SJCRH30 (cell line): ENCODE results near the gene KLC1. TPM values are rescaled to one million over a fixed set of nuclear protein-coding genes. Genes with fewer than 3 reads are reported as not detected.
"Not testable (repeated sequence)": the region's sequence is repeated elsewhere in the genome, so short reads cannot be mapped to it uniquely, and the experiment has no call there.

Source experiments
- DNase-seq, 2 experiments: peaks; one replicate each; pipeline ENCODE4 v3.0.0-alpha.2; 2015 to 2020
- H3K27ac ChIP-seq: fragments of 250-450 bp; sonication (Bioruptor Pico); 2 replicates; pipeline ENCODE4 v1.5.1; 2020; ENCODE audit warnings: mild to moderate bottlenecking, moderate library complexity
- H3K27me3 ChIP-seq: fragments of 250-450 bp; sonication (Bioruptor Pico); 2 replicates; pipeline ENCODE4 v1.5.1; 2020; ENCODE audit warnings: mild to moderate bottlenecking, moderate library complexity
- H3K36me3 ChIP-seq: fragments of 250-450 bp; sonication (Bioruptor Pico); 2 replicates; pipeline ENCODE4 v1.5.1; 2020; ENCODE audit warnings: mild to moderate bottlenecking, moderate library complexity
- H3K4me1 ChIP-seq: fragments of 250-450 bp; sonication (Bioruptor Pico); 2 replicates; pipeline ENCODE4 v1.5.1; 2020; ENCODE audit warnings: mild to moderate bottlenecking, moderate library complexity
- H3K4me3 ChIP-seq: fragments of 250-450 bp; sonication (Bioruptor Pico); 2 replicates; pipeline ENCODE4 v1.5.1; 2020; ENCODE audit warnings: mild to moderate bottlenecking, moderate library complexity
- H3K9me3 ChIP-seq: fragments of 250-450 bp; sonication (Bioruptor Pico); replicated peaks from 2 replicates; pipeline ENCODE4 v1.5.1; 2020; ENCODE audit warnings: mild to moderate bottlenecking, moderate library complexity
- total RNA-seq: library from RNA; depleted of rRNA; stranded (reverse); fragments of >200 nt; shearing (Covaris generic); gene quantifications from 2 replicates; pipeline ENCODE4 v1.2.3, GENCODE V29; 2014

The KLC1 gene
- total RNA-seq, 1 experiment from 2014 or later: 175 TPM

GRCh38 chr14:103686831-103687485 is 57.9 kb downstream of the KLC1 start:
- no peak for DNase-seq
- H3K36me3 ChIP-seq: peaks cover 22% of the 10 kb centered on the region
- H3K27ac ChIP-seq: no peak overlapping the region

GRCh38 chr14:103687712-103688111 is 58.7 kb downstream of the KLC1 start:
- Histone ChIP-seq H3K36me3 (peaks cover 22% of the 10 kb centered on the region), H3K9me3 (no peaks in the 10 kb centered on the region), H3K4me3 (no peak overlapping the region), H3K27me3 (no peaks in the 10 kb centered on the region), H3K27ac (no peak overlapping the region), H3K4me1 (no peaks in the 10 kb centered on the region)
- DNase-seq: no peak

More at GRCh38 chr14:103686831-103687485, 57.9 kb downstream of the KLC1 start:
- Histone ChIP-seq H3K9me3 (no peaks in the 10 kb centered on the region), H3K4me3 (no peak overlapping the region), H3K27me3 (no peaks in the 10 kb centered on the region), H3K4me1 (no peaks in the 10 kb centered on the region)

GRCh38 chr14:103688441-103688840 is 59.4 kb downstream of the KLC1 start:
- H3K4me1 ChIP-seq: no peaks in the 10 kb centered on the region
- H3K9me3 ChIP-seq: no peaks in the 10 kb centered on the region
- no peak overlapping the region for H3K4me3 ChIP-seq
- H3K36me3 ChIP-seq: peaks cover 15% of the 10 kb centered on the region
- no peak for DNase-seq
- no peak overlapping the region for H3K27ac ChIP-seq
- no peaks in the 10 kb centered on the region for H3K27me3 ChIP-seq

GRCh38 chr14:103688906-103689902 is 60.2 kb downstream of the KLC1 start:
- DNase-seq: no peak
- no peaks in the 10 kb centered on the region for H3K9me3 ChIP-seq
- no peak overlapping the region for H3K27ac ChIP-seq
- H3K27me3 ChIP-seq: no peaks in the 10 kb centered on the region
- H3K36me3 ChIP-seq: peaks cover 15% of the 10 kb centered on the region
- no peak overlapping the region for H3K4me3 ChIP-seq
- H3K4me1 ChIP-seq: no peaks in the 10 kb centered on the region

- H3K4me3 ChIP-seq: no peak overlapping the region
- H3K27me3 ChIP-seq: no peaks in the 10 kb centered on the region
- DNase-seq: no peak
- H3K36me3 ChIP-seq: peaks cover 19% of the 10 kb centered on the region
- H3K4me1 ChIP-seq: peaks cover 11% of the 10 kb centered on the region
- no peaks in the 10 kb centered on the region for H3K9me3 ChIP-seq
- H3K27ac ChIP-seq: no peak overlapping the region
Measured at GRCh38 chr14:103690332-103690731, 61.3 kb downstream of the KLC1 start.

- H3K27me3 ChIP-seq, H3K9me3 ChIP-seq, H3K4me3 ChIP-seq, H3K27ac ChIP-seq, DNase-seq: not testable (repeated sequence)
- peaks cover 22% of the 10 kb centered on the region for H3K4me1 ChIP-seq
- H3K36me3 ChIP-seq: peaks cover 14% of the 10 kb centered on the region
Measured at GRCh38 chr14:103691655-103692054, 62.6 kb downstream of the KLC1 start.

GRCh38 chr14:103692159-103692558 is 63.1 kb downstream of the KLC1 start:
- peaks cover 27% of the 10 kb centered on the region for H3K4me1 ChIP-seq
- H3K27ac ChIP-seq: no peak overlapping the region
- H3K36me3 ChIP-seq: peaks cover 14% of the 10 kb centered on the region
- no peaks in the 10 kb centered on the region for H3K27me3 ChIP-seq
- H3K9me3 ChIP-seq: no peaks in the 10 kb centered on the region
- DNase-seq: no peak
- H3K4me3 ChIP-seq: no peak overlapping the region

GRCh38 chr14:103692871-103693270 is 63.9 kb downstream of the KLC1 start:
- H3K4me3 ChIP-seq: no peak overlapping the region
- no peak for DNase-seq
- no peaks in the 10 kb centered on the region for H3K27me3 ChIP-seq
- H3K9me3 ChIP-seq: no peaks in the 10 kb centered on the region
- no peak overlapping the region for H3K27ac ChIP-seq
- H3K4me1 ChIP-seq: peaks cover 34% of the 10 kb centered on the region
- peaks cover 15% of the 10 kb centered on the region for H3K36me3 ChIP-seq

- no peak overlapping the region for H3K27ac ChIP-seq
- H3K36me3 ChIP-seq: peaks cover 19% of the 10 kb centered on the region
Measured at GRCh38 chr14:103693515-103693914, 64.5 kb downstream of the KLC1 start.

GRCh38 chr14:103694572-103695026 is 65.6 kb downstream of the KLC1 start:
- no peak overlapping the region for H3K27ac ChIP-seq
- no peak for DNase-seq
- no peak overlapping the region for H3K4me3 ChIP-seq
- H3K36me3 ChIP-seq: peaks cover 30% of the 10 kb centered on the region
- peaks cover 36% of the 10 kb centered on the region for H3K4me1 ChIP-seq
- H3K9me3 ChIP-seq: no peaks in the 10 kb centered on the region
- H3K27me3 ChIP-seq: no peaks in the 10 kb centered on the region

More at GRCh38 chr14:103693515-103693914, 64.5 kb downstream of the KLC1 start:
- DNase-seq: no peak
- H3K4me1 ChIP-seq: peaks cover 36% of the 10 kb centered on the region
- no peaks in the 10 kb centered on the region for H3K27me3 ChIP-seq
- no peak overlapping the region for H3K4me3 ChIP-seq
- no peaks in the 10 kb centered on the region for H3K9me3 ChIP-seq

- H3K27me3 ChIP-seq: no peaks in the 10 kb centered on the region
- H3K4me3 ChIP-seq: no peak overlapping the region
- H3K36me3 ChIP-seq: peaks cover 34% of the 10 kb centered on the region
- no peak for DNase-seq
- H3K27ac ChIP-seq: peak overlapping the region; percentile 69
- H3K4me1 ChIP-seq: peaks cover 36% of the 10 kb centered on the region
- no peaks in the 10 kb centered on the region for H3K9me3 ChIP-seq
Measured at GRCh38 chr14:103695296-103696069, 66.5 kb downstream of the KLC1 start.

GRCh38 chr14:103696070-103696402 is 67.0 kb downstream of the KLC1 start:
- DNase-seq: peak; percentile 94 to 96
- H3K4me3 ChIP-seq: no peak overlapping the region
- H3K27ac ChIP-seq: peak overlapping the region; percentile 69
- peaks cover 37% of the 10 kb centered on the region for H3K36me3 ChIP-seq
- H3K9me3 ChIP-seq: no peaks in the 10 kb centered on the region
- peaks cover 36% of the 10 kb centered on the region for H3K4me1 ChIP-seq
- no peaks in the 10 kb centered on the region for H3K27me3 ChIP-seq

- peak; percentile 78 to 81 for DNase-seq
- peaks cover 36% of the 10 kb centered on the region for H3K4me1 ChIP-seq
- H3K27ac ChIP-seq: peak overlapping the region; percentile 69
- H3K9me3 ChIP-seq: no peaks in the 10 kb centered on the region
- peaks cover 38% of the 10 kb centered on the region for H3K36me3 ChIP-seq
- H3K27me3 ChIP-seq: no peaks in the 10 kb centered on the region
- no peak overlapping the region for H3K4me3 ChIP-seq
Measured at GRCh38 chr14:103696466-103697071, 67.6 kb downstream of the KLC1 start.

GRCh38 chr14:103697206-103697602 is 68.2 kb downstream of the KLC1 start:
- H3K4me3 ChIP-seq: no peak overlapping the region
- no peak for DNase-seq
- peak overlapping the region; percentile 69; the same call in 1 of the 2 replicates for H3K27ac ChIP-seq
- H3K36me3 ChIP-seq: peaks cover 42% of the 10 kb centered on the region
- no peaks in the 10 kb centered on the region for H3K9me3 ChIP-seq
- H3K27me3 ChIP-seq: no peaks in the 10 kb centered on the region
- peaks cover 36% of the 10 kb centered on the region for H3K4me1 ChIP-seq
